Duodenal mucosa (tissue), 2 donors: ENCODE results near the gene PNMA8C.

ENCODE experiments used
- H3K27ac ChIP-seq: one replicate; pipeline ENCODE4 v1.7.0; 2013; ENCODE audit warnings: low read depth, low read length
- H3K27me3 ChIP-seq, 2 donors: one replicate each; pipeline ENCODE4 v1.7.0; 2013; ENCODE audit warnings: low read length in 2 of 2, control low read depth in 1 of 2; ENCODE audit not compliant: insufficient read depth in 2 of 2, control insufficient read depth in 1 of 2
- H3K36me3 ChIP-seq, 2 donors: one replicate each; pipeline ENCODE4 v1.7.0; 2013; ENCODE audit warnings: low read length in 2 of 2, control low read depth in 1 of 2; ENCODE audit not compliant: insufficient read depth in 2 of 2, control insufficient read depth in 1 of 2
- H3K4me1 ChIP-seq, 2 donors: one replicate each; pipeline ENCODE4 v1.7.0; 2013; ENCODE audit warnings: low read length in 2 of 2, control low read depth in 1 of 2; ENCODE audit not compliant: insufficient read depth in 2 of 2, control insufficient read depth in 1 of 2
- H3K4me3 ChIP-seq, 2 donors: one replicate each; pipeline ENCODE4 v1.7.0; 2013; ENCODE audit warnings: low read length in 2 of 2, low read depth in 1 of 2
- H3K9ac ChIP-seq, 2 donors: one replicate each; pipeline ENCODE4 v1.7.0; 2013; ENCODE audit warnings: low read length in 2 of 2, low read depth in 1 of 2
- H3K9me3 ChIP-seq, 2 donors: one replicate each; pipeline ENCODE4 v1.7.0; 2013; ENCODE audit warnings: low read length in 2 of 2, control low read depth in 1 of 2; ENCODE audit not compliant: control insufficient read depth in 1 of 2

Gene PNMA8C

DNA sequence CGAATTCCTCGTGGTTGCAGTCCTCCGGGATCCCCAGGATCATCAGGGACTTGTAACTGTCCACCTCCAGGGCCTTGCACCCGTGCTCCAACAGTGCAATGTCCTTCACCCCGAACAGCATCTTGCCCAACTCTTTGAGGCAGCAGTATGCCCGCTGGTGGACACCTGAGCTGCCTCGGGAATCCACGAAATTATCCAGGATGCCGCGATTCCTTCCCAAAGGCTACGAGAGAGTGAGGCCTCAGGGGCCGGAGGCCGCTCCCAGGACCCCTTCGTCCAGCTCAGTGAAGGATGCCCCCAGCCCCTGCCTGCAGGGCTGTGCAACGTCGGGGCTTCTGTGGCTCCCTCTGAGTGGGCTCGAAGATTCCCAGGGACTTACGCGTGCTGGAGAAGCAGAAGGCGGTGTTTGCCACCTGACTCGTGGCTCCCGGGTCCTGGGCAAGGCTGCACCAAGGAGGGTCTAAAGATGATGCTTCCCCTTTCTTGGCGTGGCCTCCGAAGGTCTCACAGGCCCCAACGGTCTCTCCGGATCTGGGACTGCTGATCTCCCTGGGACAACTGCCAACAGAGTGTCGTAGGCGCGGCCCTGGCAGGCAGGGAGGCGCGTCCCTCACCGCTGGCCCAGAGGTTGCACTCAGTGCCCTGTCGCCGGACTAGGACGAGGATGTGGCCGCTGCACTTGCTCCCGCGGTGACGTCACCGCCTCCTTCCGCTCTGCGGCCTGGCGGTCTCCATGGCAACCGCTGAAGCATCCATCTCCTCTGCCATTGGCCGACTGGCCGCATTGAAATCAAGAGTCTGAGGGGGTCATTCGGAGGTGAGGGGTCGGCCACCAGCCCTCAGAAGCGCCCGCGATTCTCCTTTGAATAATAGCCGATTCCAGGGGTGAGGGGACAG, at the start of gene PNMA8C:
Gene PNMA8C, minus strand, starts transcription at position 698 of the 897 bp plus-strand sequence. Its CDS starts 577 bp downstream, at position 121.
- H3K27ac ChIP-seq = no peak within 1 kb of the TSS
- no peak within 1 kb of the TSS for H3K9ac ChIP-seq
- peaks cover 7% of the 10 kb centered on the region in 2 donors for H3K4me1 ChIP-seq
- peak within 1 kb of the TSS; percentile 29 to 36 for H3K4me3 ChIP-seq
- H3K27me3 ChIP-seq = peaks cover 19 to 35% of the 10 kb centered on the region in 2 donors
- H3K36me3 ChIP-seq = no peaks in the 10 kb centered on the region
- no peaks in the 10 kb centered on the region for H3K9me3 ChIP-seq

DNA sequence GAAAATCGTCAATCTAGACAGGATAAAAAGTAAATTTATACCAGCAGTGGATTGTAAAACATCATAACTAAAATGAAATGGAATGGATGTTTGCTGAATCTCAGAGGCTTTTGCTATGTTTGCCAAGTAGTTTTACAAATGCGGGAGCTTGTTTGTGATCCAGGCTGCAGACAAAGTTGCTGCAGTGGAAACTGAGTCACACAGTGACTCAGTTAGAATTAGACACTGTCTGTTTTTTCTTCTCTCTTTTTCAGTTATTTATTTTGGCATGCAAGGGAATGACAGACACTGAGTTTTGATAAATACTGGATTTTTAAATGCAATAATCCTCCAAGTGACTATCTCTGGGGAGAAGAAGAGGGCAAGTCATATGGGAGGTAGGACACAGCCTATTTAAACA, 47.2 kb upstream of the PNMA8C start:
- Histone ChIP-seq H3K9ac (no peak overlapping the region), H3K27me3 (peaks cover 1 to 8% of the 10 kb centered on the region in 2 donors), H3K4me1 (no peaks in the 10 kb centered on the region), H3K4me3 (no peak overlapping the region), H3K27ac (no peak overlapping the region), H3K36me3 (no peaks in the 10 kb centered on the region), H3K9me3 (no peaks in the 10 kb centered on the region)

GRCh38 chr19:46474211-46474610, 45.5 kb upstream of the PNMA8C start:
- H3K36me3 ChIP-seq = no peaks in the 10 kb centered on the region
- no peaks in the 10 kb centered on the region for H3K9me3 ChIP-seq
- H3K9ac ChIP-seq = no peak overlapping the region
- H3K4me3 ChIP-seq = no peak overlapping the region
- H3K27ac ChIP-seq = no peak overlapping the region
- peaks cover 10 to 15% of the 10 kb centered on the region in 2 donors for H3K27me3 ChIP-seq
- H3K4me1 ChIP-seq = no peaks in the 10 kb centered on the region

GRCh38 chr19:46472592-46472991, 43.9 kb upstream of the PNMA8C start:
- no peaks in the 10 kb centered on the region for H3K9me3 ChIP-seq
- H3K4me1 ChIP-seq = no peaks in the 10 kb centered on the region
- no peak overlapping the region for H3K4me3 ChIP-seq
- no peak overlapping the region for H3K27ac ChIP-seq
- no peak overlapping the region for H3K9ac ChIP-seq
- H3K36me3 ChIP-seq = no peaks in the 10 kb centered on the region
- peaks cover 10 to 15% of the 10 kb centered on the region in 2 donors for H3K27me3 ChIP-seq

DNA sequence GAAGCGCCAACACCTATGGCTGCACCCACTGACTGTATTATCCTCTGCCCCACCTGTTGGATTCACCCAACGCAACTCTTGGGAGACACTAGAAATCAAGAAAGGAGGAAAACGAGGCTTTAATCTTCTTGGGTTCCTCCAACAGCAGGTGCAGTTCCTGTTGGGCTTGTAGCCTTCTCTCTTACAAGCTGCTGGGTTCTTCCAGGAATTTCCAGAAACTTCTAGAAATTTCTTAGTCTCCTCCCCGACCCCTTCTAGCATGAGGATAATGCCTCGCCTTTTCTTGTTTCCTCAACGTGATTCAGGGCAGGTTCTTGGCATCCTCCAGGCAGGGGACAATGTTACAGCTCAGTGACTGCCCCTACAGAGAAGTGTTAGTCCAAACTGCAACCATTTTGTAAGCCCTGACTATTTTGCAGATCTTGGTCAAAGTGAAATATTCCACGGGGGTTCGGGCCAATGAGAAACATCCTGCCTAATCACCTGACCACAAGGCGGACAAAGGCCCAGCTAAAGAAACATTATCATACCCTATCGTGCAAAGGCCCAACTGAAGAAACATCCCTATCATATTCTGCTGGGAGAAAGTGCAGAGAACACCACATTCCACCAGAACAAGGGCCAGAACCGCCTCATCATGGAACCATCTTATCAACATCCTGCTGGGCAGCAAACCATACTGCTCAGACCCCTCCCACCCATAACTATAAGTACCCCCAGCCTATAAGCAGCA, 43.2 kb upstream of the PNMA8C start:
- peak overlapping the region; percentile 22 to 48 for H3K4me3 ChIP-seq
- H3K4me1 ChIP-seq = no peaks in the 10 kb centered on the region
- no peaks in the 10 kb centered on the region for H3K36me3 ChIP-seq
- no peak overlapping the region for H3K27ac ChIP-seq
- H3K9ac ChIP-seq = peak overlapping the region in 1 of 2 donors; percentile 18
- H3K9me3 ChIP-seq = no peaks in the 10 kb centered on the region
- H3K27me3 ChIP-seq = peaks cover 10 to 15% of the 10 kb centered on the region in 2 donors

DNA sequence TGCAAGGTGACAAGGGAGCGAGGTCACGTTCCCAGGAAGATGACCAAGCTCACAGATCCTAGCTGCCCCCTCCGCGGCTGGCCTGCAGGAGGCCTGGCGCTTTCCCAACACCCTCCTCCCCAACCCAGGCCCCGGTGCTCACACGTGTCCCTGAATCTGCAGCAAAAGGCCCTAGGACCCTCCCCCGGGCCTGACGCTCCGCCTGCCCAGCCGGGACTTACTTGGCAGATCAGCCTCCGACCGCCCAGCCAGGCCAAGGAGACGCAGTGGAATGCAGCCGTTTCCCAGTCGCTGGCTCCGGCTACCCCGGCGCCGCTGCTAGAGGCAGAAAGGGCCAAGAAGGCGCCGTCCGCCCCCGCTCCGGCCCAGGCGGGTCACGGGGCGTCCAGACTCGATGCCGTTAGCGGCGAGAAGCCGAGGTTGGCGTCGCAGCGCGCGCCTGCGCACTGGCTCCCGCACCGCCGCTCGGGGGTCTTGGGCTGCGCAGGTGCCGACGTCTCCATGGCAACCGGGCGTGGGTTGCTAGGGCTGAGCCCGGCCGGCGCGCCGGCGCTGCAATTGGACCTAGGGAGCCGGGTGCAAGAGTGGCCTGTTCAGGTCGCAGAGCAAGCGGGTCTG, 42.5 kb upstream of the PNMA8C start, which contains the start of gene PNMA8A:
Gene PNMA8A, minus strand, starts transcription at position 448 of the 618 bp plus-strand sequence. CDS start 528 bp downstream, outside the sequence.
- peak within 1 kb of the TSS; percentile 22 to 48 for H3K4me3 ChIP-seq
- peak within 1 kb of the TSS in 1 of 2 donors; percentile 18 for H3K9ac ChIP-seq

DNA sequence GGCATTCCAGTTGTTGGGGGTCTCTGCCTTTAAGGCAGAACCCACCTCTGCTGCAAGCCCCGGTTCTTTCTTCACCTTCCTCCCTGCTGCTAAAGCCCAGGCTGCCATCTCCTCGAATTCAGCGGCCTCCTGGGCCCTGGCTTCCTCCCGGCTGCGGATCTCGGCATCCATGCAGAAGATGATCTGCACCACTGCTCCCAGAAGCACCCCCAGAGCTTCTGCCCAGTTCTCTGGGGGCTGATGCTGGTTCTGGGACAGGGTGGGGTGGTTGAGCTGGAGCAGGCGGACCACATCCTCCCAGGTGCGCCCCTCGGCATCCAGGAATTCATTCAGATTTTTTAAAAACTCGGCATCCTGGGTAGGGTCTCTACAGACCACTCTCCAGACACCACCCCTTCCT, 41.6 kb upstream of the PNMA8C start:
- H3K4me3 ChIP-seq = no peak overlapping the region
- no peak overlapping the region for H3K9ac ChIP-seq
- H3K36me3 ChIP-seq = no peaks in the 10 kb centered on the region
- H3K27me3 ChIP-seq = peaks cover 10 to 15% of the 10 kb centered on the region in 2 donors
- no peaks in the 10 kb centered on the region for H3K9me3 ChIP-seq
- H3K4me1 ChIP-seq = no peaks in the 10 kb centered on the region
- no peak overlapping the region for H3K27ac ChIP-seq

More for the DNA sequence above, 42.5 kb upstream of the PNMA8C start, which contains the start of gene PNMA8A:
- no peaks in the 10 kb centered on the region for H3K4me1 ChIP-seq
- peaks cover 10 to 15% of the 10 kb centered on the region in 2 donors for H3K27me3 ChIP-seq
- H3K27ac ChIP-seq = no peak within 1 kb of the TSS
- no peaks in the 10 kb centered on the region for H3K36me3 ChIP-seq
- no peaks in the 10 kb centered on the region for H3K9me3 ChIP-seq

DNA sequence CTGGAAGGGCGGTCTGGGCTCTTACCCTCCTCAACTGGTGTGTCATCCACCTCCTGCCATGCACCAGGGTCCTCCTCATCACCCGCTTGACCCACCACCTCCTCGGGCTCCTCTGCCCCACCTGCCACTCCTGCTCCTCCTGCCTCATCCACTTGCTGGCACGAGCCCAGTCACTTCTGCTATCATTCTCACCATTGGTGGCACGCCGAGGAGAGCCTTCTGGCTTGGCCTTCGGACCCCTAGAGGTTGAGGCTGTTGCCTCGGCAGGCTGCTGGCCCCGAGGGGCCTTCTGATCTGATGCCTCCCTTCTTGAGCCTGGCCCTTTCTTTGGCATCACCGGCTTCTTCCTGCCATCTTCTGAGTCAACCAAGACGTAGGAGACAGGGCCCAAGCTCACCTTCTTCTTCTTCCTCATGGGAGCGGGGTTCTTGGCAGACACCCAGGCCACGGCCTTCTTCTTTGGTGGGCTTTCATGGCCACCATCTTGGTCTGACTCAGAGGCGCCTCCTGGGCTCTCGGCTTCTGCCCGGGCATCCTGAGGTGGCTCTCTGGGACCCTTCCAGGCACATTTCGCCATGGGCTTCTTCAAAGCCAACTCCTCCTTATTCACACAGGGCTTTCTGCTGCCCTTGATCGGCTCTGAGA, 40.9 kb upstream of the PNMA8C start:
- H3K9me3 ChIP-seq = no peaks in the 10 kb centered on the region
- peaks cover 10 to 15% of the 10 kb centered on the region in 2 donors for H3K27me3 ChIP-seq
- no peak overlapping the region for H3K9ac ChIP-seq
- H3K27ac ChIP-seq = no peak overlapping the region
- no peak overlapping the region for H3K4me3 ChIP-seq
- no peaks in the 10 kb centered on the region for H3K36me3 ChIP-seq
- no peaks in the 10 kb centered on the region for H3K4me1 ChIP-seq

- Histone ChIP-seq H3K27me3 (peaks cover 10% of the 10 kb centered on the region in 2 donors), H3K9me3 (no peaks in the 10 kb centered on the region), H3K9ac (no peak overlapping the region), H3K36me3 (no peaks in the 10 kb centered on the region), H3K4me3 (no peak overlapping the region), H3K4me1 (no peaks in the 10 kb centered on the region), H3K27ac (no peak overlapping the region)
Measured at GRCh38 chr19:46466536-46467196, 37.9 kb upstream of the PNMA8C start.
